Trophoblast cell (in vitro differentiated cells and primary cell): ENCODE data around the gene SOX8.

Source experiments
- DNase-seq, 2 donors: peaks; one replicate each; pipeline ENCODE4 v3.0.0-alpha.2; 2016
- H2AFZ ChIP-seq: 2 replicates; pipeline ENCODE4 v1.6.1; 2013; ENCODE audit warnings: low read length, moderate library complexity, mild to moderate bottlenecking; ENCODE audit not compliant: insufficient read depth, poor library complexity
- H2AK5ac ChIP-seq: 2 replicates; pipeline ENCODE4 v1.6.1; 2013; ENCODE audit warnings: mild to moderate bottlenecking, low read length
- H2BK120ac ChIP-seq: 2 replicates; pipeline ENCODE4 v1.6.1; 2013; ENCODE audit warnings: low read length, mild to moderate bottlenecking, moderate library complexity; ENCODE audit not compliant: insufficient read depth, poor library complexity
- H2BK12ac ChIP-seq: 2 replicates; pipeline ENCODE4 v1.6.1; 2013; ENCODE audit warnings: mild to moderate bottlenecking, low read length, moderate library complexity
- H2BK5ac ChIP-seq: 2 replicates; pipeline ENCODE4 v1.6.1; 2013; ENCODE audit warnings: low read length, low read depth, moderate library complexity, mild to moderate bottlenecking; ENCODE audit not compliant: poor library complexity
- H3K14ac ChIP-seq: 2 replicates; pipeline ENCODE4 v1.6.1; 2013; ENCODE audit warnings: mild to moderate bottlenecking, low read length
- H3K18ac ChIP-seq: 2 replicates; pipeline ENCODE4 v1.6.1; 2013; ENCODE audit warnings: mild to moderate bottlenecking, low read length
- H3K23ac ChIP-seq: 2 replicates; pipeline ENCODE4 v1.6.1; 2013; ENCODE audit warnings: low read length
- H3K27ac ChIP-seq: 2 replicates; pipeline ENCODE4 v1.5.1; 2013; ENCODE audit warnings: low read depth, mild to moderate bottlenecking, inconsistent platforms, low read length, moderate library complexity
- H3K27me3 ChIP-seq: 2 replicates; pipeline ENCODE4 v1.6.1; 2013; ENCODE audit warnings: inconsistent platforms, mild to moderate bottlenecking, low read length, moderate library complexity; ENCODE audit not compliant: insufficient read depth
- H3K36me3 ChIP-seq, 2 experiments: 1 replicate in 1 of 2; 2 replicates in 1 of 2; pipeline ENCODE4 v1.6.1; 2013; ENCODE audit warnings: low read length in 2 of 2, mild to moderate bottlenecking in 2 of 2, moderate library complexity in 1 of 2; ENCODE audit not compliant: insufficient read depth in 2 of 2, control insufficient read depth in 1 of 2
- H3K4ac ChIP-seq: 2 replicates; pipeline ENCODE4 v1.6.1; 2013; ENCODE audit warnings: low read depth, mild to moderate bottlenecking, low read length, moderate library complexity
- H3K4me1 ChIP-seq, 2 experiments: 1 replicate in 1 of 2; 2 replicates in 1 of 2; pipeline ENCODE4 v1.6.1; 2013; ENCODE audit warnings: low read length in 2 of 2, mild to moderate bottlenecking in 2 of 2, moderate library complexity in 1 of 2; ENCODE audit not compliant: insufficient read depth in 2 of 2, control insufficient read depth in 1 of 2
- H3K4me2 ChIP-seq: 2 replicates; pipeline ENCODE4 v1.6.1; 2013; ENCODE audit warnings: inconsistent platforms, mild to moderate bottlenecking, low read length, moderate library complexity
- H3K4me3 ChIP-seq: 2 replicates; pipeline ENCODE4 v1.5.1; 2013; ENCODE audit warnings: mild to moderate bottlenecking, low read depth, low read length, inconsistent platforms
- H3K79me1 ChIP-seq: one replicate; pipeline ENCODE4 v1.6.1; 2013; ENCODE audit warnings: low read length
- H3K79me2 ChIP-seq: 2 replicates; pipeline ENCODE4 v1.6.1; 2013; ENCODE audit warnings: low read length, mild to moderate bottlenecking; ENCODE audit not compliant: control insufficient read depth, insufficient read depth, poor library complexity
- H3K9ac ChIP-seq: 2 replicates; pipeline ENCODE4 v1.6.1; 2013; ENCODE audit warnings: mild to moderate bottlenecking, low read length
- H3K9me3 ChIP-seq: 2 replicates; pipeline ENCODE4 v1.6.1; 2013; ENCODE audit warnings: low read depth, mild to moderate bottlenecking, control low read depth, inconsistent platforms, low read length; ENCODE audit not compliant: insufficient read depth
- H4K12ac ChIP-seq: 2 replicates; pipeline ENCODE4 v1.6.1; 2013; ENCODE audit warnings: low read depth, mild to moderate bottlenecking, low read length, moderate library complexity
- H4K8ac ChIP-seq: 2 replicates; pipeline ENCODE4 v1.6.1; 2013; ENCODE audit warnings: low read depth, mild to moderate bottlenecking, low read length, moderate library complexity
- H4K91ac ChIP-seq: one replicate; pipeline ENCODE4 v1.6.1; 2013; ENCODE audit warnings: low read depth, mild to moderate bottlenecking, low read length, moderate library complexity
- WGBS: extraction: QIAGEN DNeasy Blood & Tissue Kit; methylation state at CpG from one replicate; pipeline ENCODE4 v1.1.7; 2013; ENCODE audit warnings: missing lambda C conversion rate; ENCODE audit not compliant: insufficient read length, insufficient coverage; ENCODE audit errors: extremely low coverage; 5-methylcytosine and 5-hydroxymethylcytosine counted together

Gene SOX8

DNA sequence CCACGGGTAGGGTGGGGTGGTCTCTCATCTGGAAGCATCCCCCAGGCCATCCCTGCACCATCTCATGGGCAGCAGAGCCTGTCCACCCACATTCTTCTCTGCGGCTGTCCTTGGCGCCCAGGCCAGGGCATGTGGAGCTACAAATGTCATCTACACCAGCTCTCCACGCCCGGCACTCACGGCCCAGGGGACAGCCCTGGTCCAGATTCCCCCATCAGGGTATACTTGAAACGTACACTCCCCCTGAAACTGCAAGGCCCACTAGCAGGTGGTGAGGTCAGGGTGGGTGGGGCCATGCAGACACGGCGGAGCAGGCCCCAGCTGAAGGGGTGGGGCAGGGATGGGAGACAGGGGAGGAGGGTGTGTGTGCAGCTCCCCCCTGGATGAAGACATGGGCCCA lies 3.2 kb upstream of the SOX8 start:
- Histone ChIP-seq H4K12ac (no peak overlapping the region), H2AFZ (no peak overlapping the region), H3K18ac (no peak overlapping the region), H3K4me1 (peaks cover 3 to 9% of the 10 kb centered on the region in 2 experiments), H3K4me2 (no peak overlapping the region), H3K14ac (no peak overlapping the region), H3K23ac (no peak overlapping the region), H3K4me3 (no peak overlapping the region), H2BK120ac (no peak overlapping the region), H3K79me2 (no peaks in the 10 kb centered on the region), H3K9ac (no peak overlapping the region), H3K36me3 (no peaks in the 10 kb centered on the region), H3K27ac (no peak overlapping the region), H2BK5ac (no peak overlapping the region), H2BK12ac (no peak overlapping the region), H3K4ac (no peak overlapping the region), H3K9me3 (peaks cover 15% of the 10 kb centered on the region), H4K8ac (no peak overlapping the region), H4K91ac (no peak overlapping the region), H3K79me1 (no peaks in the 10 kb centered on the region), H3K27me3 (peaks cover 37% of the 10 kb centered on the region), H2AK5ac (no peak overlapping the region)
- WGBS = no CpG with 5 or more reads among the region's 9 CpGs
- DNase-seq = peak in 1 of 2 donors; percentile 12

DNA sequence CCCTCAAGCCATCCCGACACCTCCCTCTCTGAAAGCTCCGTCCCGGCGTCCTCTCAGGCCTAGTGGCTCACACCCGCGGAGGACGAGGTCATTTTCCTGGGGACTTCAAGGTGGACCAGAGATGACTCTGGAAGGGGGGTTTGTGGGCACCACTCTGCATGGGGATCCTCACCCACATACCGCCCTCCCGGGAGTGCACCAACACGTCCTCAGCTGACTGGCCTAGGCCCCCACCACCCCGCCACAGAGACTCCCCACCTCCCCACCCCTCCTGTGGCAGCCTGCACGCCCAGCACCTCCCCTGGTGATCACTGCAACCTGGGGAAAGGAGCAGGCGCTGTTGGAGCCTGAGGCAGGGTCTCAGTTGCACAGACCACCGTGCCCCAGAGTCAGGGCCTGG lies 2.4 kb upstream of the SOX8 start:
- H3K23ac ChIP-seq = no peak overlapping the region
- no peaks in the 10 kb centered on the region for H3K79me2 ChIP-seq
- no peak overlapping the region for H3K18ac ChIP-seq
- H3K4ac ChIP-seq = no peak overlapping the region
- DNase-seq = no peak
- H3K4me1 ChIP-seq = peaks cover 3 to 9% of the 10 kb centered on the region in 2 experiments
- H2BK12ac ChIP-seq = no peak overlapping the region
- no peak overlapping the region for H4K91ac ChIP-seq
- H3K4me2 ChIP-seq = no peak overlapping the region
- H3K36me3 ChIP-seq = no peaks in the 10 kb centered on the region
- H3K27ac ChIP-seq = no peak overlapping the region
- H4K8ac ChIP-seq = no peak overlapping the region
- H3K14ac ChIP-seq = no peak overlapping the region
- H3K27me3 ChIP-seq = peaks cover 42% of the 10 kb centered on the region
- no peak overlapping the region for H3K9ac ChIP-seq
- H3K4me3 ChIP-seq = no peak overlapping the region
- H2AK5ac ChIP-seq = no peak overlapping the region
- no peak overlapping the region for H2BK120ac ChIP-seq
- peaks cover 15% of the 10 kb centered on the region for H3K9me3 ChIP-seq
- WGBS = no CpG with 5 or more reads among the region's 14 CpGs
- H2AFZ ChIP-seq = no peak overlapping the region
- H3K79me1 ChIP-seq = no peaks in the 10 kb centered on the region
- H4K12ac ChIP-seq = no peak overlapping the region
- no peak overlapping the region for H2BK5ac ChIP-seq

GRCh38 chr16:979859-980594 lies 1.5 kb upstream of the SOX8 start:
- no peaks in the 10 kb centered on the region for H3K36me3 ChIP-seq
- no peak overlapping the region for H2AFZ ChIP-seq
- no peak overlapping the region for H3K14ac ChIP-seq
- no peak overlapping the region for H3K18ac ChIP-seq
- H2BK120ac ChIP-seq = no peak overlapping the region
- no peak overlapping the region for H3K4ac ChIP-seq
- no peak overlapping the region for H2BK5ac ChIP-seq
- peak overlapping the region; percentile 53 for H3K4me2 ChIP-seq
- no peak overlapping the region for H4K12ac ChIP-seq
- H3K23ac ChIP-seq = no peak overlapping the region
- no peak overlapping the region for H4K8ac ChIP-seq
- WGBS = no CpG with 5 or more reads among the region's 63 CpGs
- H2BK12ac ChIP-seq = no peak overlapping the region
- H3K79me2 ChIP-seq = no peaks in the 10 kb centered on the region
- no peak overlapping the region for H2AK5ac ChIP-seq
- H4K91ac ChIP-seq = no peak overlapping the region
- H3K4me3 ChIP-seq = peak overlapping the region; percentile 45
- no peaks in the 10 kb centered on the region for H3K79me1 ChIP-seq
- H3K27me3 ChIP-seq = peaks cover 42% of the 10 kb centered on the region
- H3K4me1 ChIP-seq = peaks cover 3 to 9% of the 10 kb centered on the region in 2 experiments
- H3K9me3 ChIP-seq = peaks cover 15% of the 10 kb centered on the region
- no peak overlapping the region for H3K9ac ChIP-seq
- H3K27ac ChIP-seq = no peak overlapping the region
- DNase-seq = no peak

GRCh38 chr16:980595-980854 lies 1.0 kb upstream of the SOX8 start:
- no peak for DNase-seq
- peak overlapping the region; percentile 53 for H3K4me2 ChIP-seq
- H3K36me3 ChIP-seq = no peaks in the 10 kb centered on the region
- H4K91ac ChIP-seq = no peak overlapping the region
- peaks cover 11% of the 10 kb centered on the region for H3K9me3 ChIP-seq
- no peak overlapping the region for H2BK5ac ChIP-seq
- no peak overlapping the region for H3K18ac ChIP-seq
- H2AFZ ChIP-seq = no peak overlapping the region
- H3K9ac ChIP-seq = no peak overlapping the region
- peaks cover 3 to 9% of the 10 kb centered on the region in 2 experiments for H3K4me1 ChIP-seq
- no peak overlapping the region for H3K4ac ChIP-seq
- no peaks in the 10 kb centered on the region for H3K79me2 ChIP-seq
- no peak overlapping the region for H2BK12ac ChIP-seq
- peak overlapping the region; percentile 45 for H3K4me3 ChIP-seq
- H2BK120ac ChIP-seq = no peak overlapping the region
- no peak overlapping the region for H3K27ac ChIP-seq
- no peaks in the 10 kb centered on the region for H3K79me1 ChIP-seq
- peaks cover 42% of the 10 kb centered on the region for H3K27me3 ChIP-seq
- no peak overlapping the region for H3K23ac ChIP-seq
- WGBS = no CpG with 5 or more reads among the region's 31 CpGs
- no peak overlapping the region for H4K8ac ChIP-seq
- H3K14ac ChIP-seq = no peak overlapping the region
- H4K12ac ChIP-seq = no peak overlapping the region
- H2AK5ac ChIP-seq = no peak overlapping the region
